Loucy (cell line): ENCODE results near the gene TBCE.

Experiments
- EZH2phosphoT487 ChIP-seq: fragments of 200-600 bp; IDR thresholded peaks from 2 replicates; pipeline ENCODE4 v1.6.1; 2018; ENCODE audit warnings: antibody characterized with exemption, mild to moderate bottlenecking, moderate library complexity, borderline replicate concordance
- TF ChIP-seq, protein P1 (sequence below): fragments of 200-600 bp; sonication (generic); conservative IDR thresholded peaks from 2 replicates; pipeline ENCODE4 v1.5.1; 2014; ENCODE audit warnings: mild to moderate bottlenecking, antibody characterized with exemption, low read length

DNA sequence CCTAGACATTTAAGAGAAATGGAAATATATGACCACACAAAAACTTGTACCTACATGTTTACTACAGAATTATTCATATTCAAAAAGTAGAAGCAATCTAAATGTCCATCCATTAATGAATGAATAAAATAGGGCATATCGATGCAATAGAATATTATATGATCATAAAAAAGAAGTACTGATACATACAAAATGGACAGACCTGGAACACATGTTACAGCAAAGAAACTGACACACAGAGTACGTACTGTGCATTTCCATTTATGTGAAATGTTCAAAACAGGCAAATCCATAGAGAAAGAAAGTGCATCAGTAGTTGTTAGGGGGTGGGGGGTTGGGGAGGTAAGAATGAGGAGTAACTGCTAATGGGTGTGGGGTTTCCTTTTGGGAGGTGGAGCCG is 97.8 kb downstream of the TBCE start:
- TF ChIP-seq, protein P1, sequence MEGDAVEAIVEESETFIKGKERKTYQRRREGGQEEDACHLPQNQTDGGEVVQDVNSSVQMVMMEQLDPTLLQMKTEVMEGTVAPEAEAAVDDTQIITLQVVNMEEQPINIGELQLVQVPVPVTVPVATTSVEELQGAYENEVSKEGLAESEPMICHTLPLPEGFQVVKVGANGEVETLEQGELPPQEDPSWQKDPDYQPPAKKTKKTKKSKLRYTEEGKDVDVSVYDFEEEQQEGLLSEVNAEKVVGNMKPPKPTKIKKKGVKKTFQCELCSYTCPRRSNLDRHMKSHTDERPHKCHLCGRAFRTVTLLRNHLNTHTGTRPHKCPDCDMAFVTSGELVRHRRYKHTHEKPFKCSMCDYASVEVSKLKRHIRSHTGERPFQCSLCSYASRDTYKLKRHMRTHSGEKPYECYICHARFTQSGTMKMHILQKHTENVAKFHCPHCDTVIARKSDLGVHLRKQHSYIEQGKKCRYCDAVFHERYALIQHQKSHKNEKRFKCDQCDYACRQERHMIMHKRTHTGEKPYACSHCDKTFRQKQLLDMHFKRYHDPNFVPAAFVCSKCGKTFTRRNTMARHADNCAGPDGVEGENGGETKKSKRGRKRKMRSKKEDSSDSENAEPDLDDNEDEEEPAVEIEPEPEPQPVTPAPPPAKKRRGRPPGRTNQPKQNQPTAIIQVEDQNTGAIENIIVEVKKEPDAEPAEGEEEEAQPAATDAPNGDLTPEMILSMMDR, result no peak
- TF ChIP-seq EZH2phosphoT487, result no peak
